ENCODE data around the gene GPR183.

DNA sequence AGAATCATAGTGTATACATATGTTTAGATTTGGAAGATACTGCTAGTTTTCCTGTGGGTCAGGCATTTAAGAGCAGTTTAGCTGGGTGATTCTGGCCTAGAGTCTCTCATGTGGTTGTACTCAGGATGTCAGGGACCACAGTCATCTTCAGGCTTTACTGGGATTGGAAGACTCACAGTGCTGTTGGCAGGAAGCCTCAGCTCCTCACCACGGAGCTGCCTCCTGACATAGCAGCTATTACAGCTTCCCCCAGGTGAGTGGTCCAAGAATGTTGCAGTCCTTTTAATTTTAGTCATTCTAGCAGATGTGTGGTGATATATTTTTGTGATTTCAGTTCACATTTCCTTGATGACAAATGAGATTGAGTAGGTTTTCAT, 32.1 kb downstream of the GPR183 start:
- TF ChIP-seq, protein P1, sequence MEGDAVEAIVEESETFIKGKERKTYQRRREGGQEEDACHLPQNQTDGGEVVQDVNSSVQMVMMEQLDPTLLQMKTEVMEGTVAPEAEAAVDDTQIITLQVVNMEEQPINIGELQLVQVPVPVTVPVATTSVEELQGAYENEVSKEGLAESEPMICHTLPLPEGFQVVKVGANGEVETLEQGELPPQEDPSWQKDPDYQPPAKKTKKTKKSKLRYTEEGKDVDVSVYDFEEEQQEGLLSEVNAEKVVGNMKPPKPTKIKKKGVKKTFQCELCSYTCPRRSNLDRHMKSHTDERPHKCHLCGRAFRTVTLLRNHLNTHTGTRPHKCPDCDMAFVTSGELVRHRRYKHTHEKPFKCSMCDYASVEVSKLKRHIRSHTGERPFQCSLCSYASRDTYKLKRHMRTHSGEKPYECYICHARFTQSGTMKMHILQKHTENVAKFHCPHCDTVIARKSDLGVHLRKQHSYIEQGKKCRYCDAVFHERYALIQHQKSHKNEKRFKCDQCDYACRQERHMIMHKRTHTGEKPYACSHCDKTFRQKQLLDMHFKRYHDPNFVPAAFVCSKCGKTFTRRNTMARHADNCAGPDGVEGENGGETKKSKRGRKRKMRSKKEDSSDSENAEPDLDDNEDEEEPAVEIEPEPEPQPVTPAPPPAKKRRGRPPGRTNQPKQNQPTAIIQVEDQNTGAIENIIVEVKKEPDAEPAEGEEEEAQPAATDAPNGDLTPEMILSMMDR (IDR thresholded peaks at IDR 0.05; ENCODE audit: insufficient read depth, low read depth, low read length): no peak
- TF ChIP-seq EZH2 (IDR thresholded peaks at IDR 0.05; ENCODE audit: insufficient read depth, low read length): no peak
